PC-9 (cell line): ENCODE data around the gene SPART.
"Not testable (repeated sequence)": the region's sequence is repeated elsewhere in the genome, so short reads cannot be mapped to it uniquely, and the experiment has no call there.

Experiments
- EZH2 ChIP-seq: fragments of 200-600 bp; sonication (generic); IDR thresholded peaks from 2 replicates; pipeline ENCODE4 v1.8.0; 2017; ENCODE audit warnings: antibody characterized with exemption, low read depth
- TF ChIP-seq, protein P1 (sequence below): fragments of 200-600 bp; sonication (generic); conservative IDR thresholded peaks from 2 replicates; pipeline ENCODE4 v1.6.1; 2017; ENCODE audit warnings: mixed run types, antibody characterized with exemption, mild to moderate bottlenecking, moderate library complexity

DNA sequence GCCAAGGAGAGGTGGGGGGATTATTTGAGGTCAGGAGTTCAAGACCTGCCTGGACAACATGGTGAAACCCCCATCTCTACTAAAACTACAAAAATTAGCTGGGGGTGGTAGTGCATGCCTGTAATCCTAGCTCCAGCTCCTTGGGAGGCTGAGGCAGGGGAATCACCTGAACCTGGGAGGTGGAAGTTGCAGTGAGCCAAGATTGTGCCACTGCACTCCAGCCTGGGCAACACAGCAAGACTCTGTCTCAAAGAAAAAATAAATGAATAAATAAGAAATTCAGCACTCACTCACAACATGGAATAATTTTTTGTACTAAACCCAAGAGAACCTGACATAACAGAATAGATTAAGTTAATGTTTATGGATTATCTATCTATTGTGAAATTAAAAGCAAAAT, 13.9 kb downstream of the SPART start:
- TF ChIP-seq, protein P1, sequence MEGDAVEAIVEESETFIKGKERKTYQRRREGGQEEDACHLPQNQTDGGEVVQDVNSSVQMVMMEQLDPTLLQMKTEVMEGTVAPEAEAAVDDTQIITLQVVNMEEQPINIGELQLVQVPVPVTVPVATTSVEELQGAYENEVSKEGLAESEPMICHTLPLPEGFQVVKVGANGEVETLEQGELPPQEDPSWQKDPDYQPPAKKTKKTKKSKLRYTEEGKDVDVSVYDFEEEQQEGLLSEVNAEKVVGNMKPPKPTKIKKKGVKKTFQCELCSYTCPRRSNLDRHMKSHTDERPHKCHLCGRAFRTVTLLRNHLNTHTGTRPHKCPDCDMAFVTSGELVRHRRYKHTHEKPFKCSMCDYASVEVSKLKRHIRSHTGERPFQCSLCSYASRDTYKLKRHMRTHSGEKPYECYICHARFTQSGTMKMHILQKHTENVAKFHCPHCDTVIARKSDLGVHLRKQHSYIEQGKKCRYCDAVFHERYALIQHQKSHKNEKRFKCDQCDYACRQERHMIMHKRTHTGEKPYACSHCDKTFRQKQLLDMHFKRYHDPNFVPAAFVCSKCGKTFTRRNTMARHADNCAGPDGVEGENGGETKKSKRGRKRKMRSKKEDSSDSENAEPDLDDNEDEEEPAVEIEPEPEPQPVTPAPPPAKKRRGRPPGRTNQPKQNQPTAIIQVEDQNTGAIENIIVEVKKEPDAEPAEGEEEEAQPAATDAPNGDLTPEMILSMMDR = not testable (repeated sequence)
- not testable (repeated sequence) for TF ChIP-seq EZH2
